GM15510 (cell line): Measurements from ENCODE around the gene CAVIN1.

Experiments
- POLR2A ChIP-seq: IDR thresholded peaks from 3 replicates; pipeline ENCODE4 v1.6.1; 2011; ENCODE audit warnings: borderline replicate concordance; ENCODE audit not compliant: insufficient read length; ENCODE audit errors: extremely low read depth

CAVIN1 gene

GRCh38 chr17:42399121-42399520, 23.9 kb downstream of the CAVIN1 start:
- no peak for TF ChIP-seq POLR2A

GRCh38 chr17:42394838-42395237, 28.2 kb downstream of the CAVIN1 start:
- TF ChIP-seq POLR2A: no peak

- no peak for TF ChIP-seq POLR2A
These were observed 30.2 kb downstream of the CAVIN1 start for GRCh38 chr17:42392692-42393415.

- TF ChIP-seq POLR2A: no peak
These were observed 33.2 kb downstream of the CAVIN1 start for GRCh38 chr17:42389899-42390298.

- no peak for TF ChIP-seq POLR2A
These were observed 34.0 kb downstream of the CAVIN1 start for GRCh38 chr17:42389135-42389417.

GRCh38 chr17:42388381-42389134, 34.5 kb downstream of the CAVIN1 start, which contains the start of gene STAT3:
TSS of gene STAT3 (minus strand) at chr17:42388442. CDS start at chr17:42348516, 39,926 bp downstream.
- TF ChIP-seq POLR2A: peak; percentile 81

GRCh38 chr17:42387661-42388380, 35.2 kb downstream of the CAVIN1 start:
- TF ChIP-seq POLR2A: no peak

- no peak for TF ChIP-seq POLR2A
These were observed 36.0 kb downstream of the CAVIN1 start for GRCh38 chr17:42386777-42387657.

- no peak for TF ChIP-seq POLR2A
These were observed 41.2 kb downstream of the CAVIN1 start for GRCh38 chr17:42381898-42382297.

- TF ChIP-seq POLR2A: no peak
These were observed 42.1 kb downstream of the CAVIN1 start for GRCh38 chr17:42380935-42381334.

GRCh38 chr17:42378959-42379594, 44.0 kb downstream of the CAVIN1 start:
- no peak for TF ChIP-seq POLR2A

GRCh38 chr17:42378359-42378958, 44.6 kb downstream of the CAVIN1 start:
- no peak for TF ChIP-seq POLR2A

- no peak for TF ChIP-seq POLR2A
These were observed 49.2 kb downstream of the CAVIN1 start for GRCh38 chr17:42373896-42374295.

GRCh38 chr17:42372142-42372541, 50.9 kb downstream of the CAVIN1 start:
- TF ChIP-seq POLR2A: no peak

- no peak for TF ChIP-seq POLR2A
These were observed 57.9 kb downstream of the CAVIN1 start for GRCh38 chr17:42365136-42365535.
